SK-N-SH (cell line): Measurements from ENCODE around the gene ABCB7.

ENCODE experiments used
- CTCF ChIP-seq: fragments of 200-600 bp; sonication (generic); IDR thresholded peaks from 2 replicates; pipeline ENCODE4 v1.6.1; 2017; ENCODE audit warnings: antibody characterized with exemption, mild to moderate bottlenecking, moderate library complexity
- EP300 ChIP-seq, 2 experiments: IDR thresholded peaks; 2 replicates each; pipeline versions ENCODE4 v1.4.0 to v1.6.1; 2012; ENCODE audit warnings: borderline replicate concordance in 1 of 2, low read depth in 1 of 2, low read length in 1 of 2
- EZH2phosphoT487 ChIP-seq: fragments of 200-600 bp; sonication (generic); IDR thresholded peaks from 2 replicates; pipeline ENCODE4 v1.6.1; 2017; ENCODE audit warnings: low read depth, mixed run types, mild to moderate bottlenecking, antibody characterized with exemption, moderate library complexity, borderline replicate concordance
- MAX ChIP-seq: IDR thresholded peaks from 2 replicates; pipeline ENCODE4 v1.4.0; 2012; ENCODE audit warnings: low read depth
- NRF1 ChIP-seq: IDR thresholded peaks from 2 replicates; pipeline ENCODE4 v1.6.1; 2012; ENCODE audit warnings: low read depth, mild to moderate bottlenecking, low read length
- POLR2AphosphoS5 ChIP-seq: IDR thresholded peaks from 2 replicates; pipeline ENCODE4 v1.6.1; 2012; ENCODE audit warnings: low read depth, low read length
- RAD21 ChIP-seq: IDR thresholded peaks from 2 replicates; pipeline ENCODE4 v1.6.1; 2012; ENCODE audit warnings: mild to moderate bottlenecking, low read length
- REST ChIP-seq: IDR thresholded peaks from 2 replicates; pipeline ENCODE4 v1.6.1; 2012; ENCODE audit warnings: mild to moderate bottlenecking, low read depth, low read length, moderate library complexity
- RXRA ChIP-seq: IDR thresholded peaks from 2 replicates; pipeline ENCODE4 v1.4.0; 2012; ENCODE audit warnings: low read depth, mild to moderate bottlenecking, borderline replicate concordance
- SIN3A ChIP-seq: IDR thresholded peaks from 2 replicates; pipeline ENCODE4 v1.6.1; 2012; ENCODE audit warnings: low read depth, mild to moderate bottlenecking, low read length, moderate library complexity, borderline replicate concordance
- TCF12 ChIP-seq: IDR thresholded peaks from 2 replicates; pipeline ENCODE4 v1.4.0; 2012
- YY1 ChIP-seq: IDR thresholded peaks from 2 replicates; pipeline ENCODE4 v1.4.0; 2012; ENCODE audit warnings: low read depth, mild to moderate bottlenecking
- ZBTB33 ChIP-seq: IDR thresholded peaks from 2 replicates; pipeline ENCODE4 v1.4.0; 2012; ENCODE audit warnings: low read depth, borderline replicate concordance

GRCh38 chrX:75156531-75156945, 455 bp upstream of the ABCB7 start:
- no peak for TF ChIP-seq CTCF
- no peak for TF ChIP-seq POLR2AphosphoS5
- TF ChIP-seq NRF1 = no peak
- TF ChIP-seq REST = no peak
- TF ChIP-seq TCF12 = no peak
- no peak for TF ChIP-seq EP300 (IDR thresholded peaks at IDR 0.05; ENCODE audit: borderline replicate concordance in 1 of 2, low read depth in 1 of 2, low read length in 1 of 2)
- no peak for TF ChIP-seq RAD21
- no peak for TF ChIP-seq SIN3A
- no peak for TF ChIP-seq EZH2phosphoT487
- TF ChIP-seq YY1 = no peak
- TF ChIP-seq RXRA = no peak
- TF ChIP-seq MAX = no peak
- TF ChIP-seq ZBTB33 = no peak
